ENCODE data around the gene MARCHF4. TPM values are rescaled to one million over a fixed set of nuclear protein-coding genes. Genes with fewer than 3 reads are reported as not detected.
A peak's percentile ranks its signal among the peaks of the same experiment; 100 is the strongest.

The MARCHF4 gene
- total and polyA plus RNA-seq, 2 of the 8 experiments (the other 6 are each of a cell fraction or from before 2014, with no cell fraction given), result 1.9 to 2.9 TPM

- TF ChIP-seq ATF3 (IDR thresholded peaks at IDR 0.05; ENCODE audit: insufficient read depth, low read depth, low read length) (0 out of 2 replicates have a peak, but pooled peaks have one; percentile 35), EGR1 (IDR thresholded peaks at IDR 0.05; ENCODE audit: borderline replicate concordance, low read depth, low read length) (0 out of 2 replicates have a peak, but pooled peaks have one; percentile 2), SP2 (IDR thresholded peaks at IDR 0.05; ENCODE audit: low read length) (no peak), E2F6 (IDR thresholded peaks at IDR 0.05) (no peak), EP300 (IDR thresholded peaks at IDR 0.05; ENCODE audit: borderline replicate concordance in 1 of 2, low read depth in 2 of 2, low read length in 2 of 2) (peak in 1 of 2 experiments; percentile 99; a peak in 2 of 3 replicates), SIX5 (IDR thresholded peaks at IDR 0.05; ENCODE audit: low read depth, low read length) (peak; percentile 98), JUND (IDR thresholded peaks at IDR 0.05; ENCODE audit: low read length) (peak; percentile 84), CHD1 (IDR thresholded peaks at IDR 0.05; ENCODE audit: low read depth, low read length) (peak; percentile 88), ASH2L (IDR thresholded peaks at IDR 0.05; ENCODE audit: low read length) (peak; percentile 80), POLR2A (IDR thresholded peaks at IDR 0.05; ENCODE audit: control extremely low read depth in 1 of 2, low read depth in 2 of 2, low read length in 2 of 2) (peak in 1 of 2 experiments; percentile 71; a peak in 2 of 3 replicates), MAFK (IDR thresholded peaks at IDR 0.05; ENCODE audit: low read depth, low read length) (no peak), CTBP2 (IDR thresholded peaks at IDR 0.05; ENCODE audit: borderline replicate concordance, insufficient read depth, insufficient read length, low read length) (peak; percentile 46), CHD2 (IDR thresholded peaks at IDR 0.05; ENCODE audit: low read length) (peak; percentile 96), KDM4A (IDR thresholded peaks at IDR 0.05; ENCODE audit: low read depth, low read length, severe bottlenecking) (peak; percentile 96), SRF (IDR thresholded peaks at IDR 0.05; ENCODE audit: low read depth, low read length) (peak; percentile 8; the same call in 1 of the 2 replicates), PHF8 (conservative IDR thresholded peaks at IDR 0.05; ENCODE audit: low read depth, low read length) (peak; percentile 88), RBBP5 (IDR thresholded peaks at IDR 0.05; ENCODE audit: borderline replicate concordance, low read depth, low read length) (0 out of 2 replicates have a peak, but pooled peaks have one; percentile 61), KDM5A (IDR thresholded peaks at IDR 0.05; ENCODE audit: low read length) (no peak), NANOG (IDR thresholded peaks at IDR 0.05; ENCODE audit: insufficient read depth, low read depth, low read length, poor library complexity, severe bottlenecking) (no peak), MAX (IDR thresholded peaks at IDR 0.05) (peak; percentile 49; the same call in 1 of the 2 replicates)
These were observed 40.0 kb upstream of the MARCHF4 start, which contains the start of gene SMARCAL1 (continued) for GRCh38 chr2:216412022-216412999.

Measured in H1 (cell line).